NCI-H187 (cell line): ENCODE data around the gene THAP11.
A peak's percentile ranks its signal among the peaks of the same experiment; 100 is the strongest.
"Not testable (repeated sequence)": the region's sequence is repeated elsewhere in the genome, so short reads cannot be mapped to it uniquely, and the experiment has no call there.

Experiments used
- DNase-seq, 2 experiments: peaks; one replicate each; lab custom pipeline; 2025; lab: John Stamatoyannopoulos, UW

THAP11 gene

GRCh38 chr16:67862623-67863583 lies 20.8 kb downstream of the THAP11 start:
- no peak for DNase-seq

DNA sequence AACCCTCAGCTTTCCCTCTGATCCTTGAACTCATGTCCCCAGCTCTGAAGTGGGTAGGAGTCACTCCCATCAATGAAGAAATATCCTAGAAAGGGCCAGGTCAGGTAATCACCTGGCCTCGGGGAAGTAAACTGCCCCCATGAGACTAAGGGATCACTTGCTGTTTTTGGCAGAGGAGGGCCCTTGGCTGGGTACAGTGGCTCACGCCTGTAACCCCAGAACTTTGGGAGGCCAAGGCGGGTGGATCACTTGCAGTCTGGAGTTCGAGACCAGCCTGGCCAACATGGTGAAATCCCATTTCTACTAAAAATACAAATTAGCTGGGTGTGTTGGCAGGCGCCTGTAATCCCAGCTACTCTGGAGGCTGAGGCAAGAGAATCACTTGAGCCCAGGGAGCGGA lies 21.9 kb downstream of the THAP11 start:
- DNase-seq: not testable (repeated sequence)

GRCh38 chr16:67864594-67864993 lies 22.5 kb downstream of the THAP11 start:
- no peak for DNase-seq

- no peak for DNase-seq
Observed at GRCh38 chr16:67865318-67865717, 23.2 kb downstream of the THAP11 start.

DNA sequence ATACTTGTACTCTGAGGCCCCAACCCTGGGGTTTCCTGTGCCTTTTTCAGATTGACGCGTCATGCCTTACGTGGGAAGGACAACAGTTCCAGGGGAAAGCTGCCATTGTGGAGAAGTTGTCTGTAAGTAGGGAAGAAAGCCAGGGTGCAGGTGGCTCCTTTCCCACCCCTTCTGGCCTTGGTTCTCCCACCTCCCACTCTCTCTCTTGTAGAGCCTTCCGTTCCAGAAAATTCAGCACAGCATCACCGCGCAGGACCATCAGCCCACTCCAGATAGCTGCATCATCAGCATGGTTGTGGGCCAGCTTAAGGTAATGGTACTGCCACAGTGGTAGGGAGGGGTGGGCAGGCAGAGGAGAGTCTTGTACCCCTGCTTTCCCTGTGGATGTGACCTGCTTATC lies 26.2 kb downstream of the THAP11 start:
- DNase-seq: no peak

DNA sequence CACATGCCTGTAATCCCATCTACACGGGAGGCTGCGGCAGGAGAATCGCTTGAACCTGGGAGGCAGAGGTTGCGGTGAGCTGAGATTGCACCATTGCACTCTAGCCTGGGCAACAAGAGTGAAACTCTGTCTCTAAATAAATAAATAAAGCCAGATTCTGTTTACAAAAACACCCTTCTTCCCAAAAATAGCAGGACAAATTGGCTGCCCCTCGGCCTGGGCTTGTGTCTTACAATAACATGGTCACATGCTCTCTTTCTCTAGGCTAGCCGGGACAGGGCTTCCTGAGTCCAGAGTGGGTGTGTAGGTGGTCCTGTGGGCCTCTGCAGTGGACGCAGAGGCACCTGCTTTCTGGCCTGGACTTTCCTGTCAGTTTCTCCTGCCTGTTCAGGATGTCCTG lies 27.5 kb downstream of the THAP11 start:
- no peak for DNase-seq

- no peak for DNase-seq
Observed at GRCh38 chr16:67871256-67871655, 29.1 kb downstream of the THAP11 start.

GRCh38 chr16:67872131-67872630 lies 30.1 kb downstream of the THAP11 start:
- no peak for DNase-seq

- DNase-seq: peak in 1 of 2 experiments; percentile 11
Observed at GRCh38 chr16:67872631-67873434, 30.7 kb downstream of the THAP11 start, which contains the start of gene EDC4. TSS of gene EDC4 (plus strand) at chr16:67873052. CDS start at chr16:67873262, 210 bp downstream.

DNA sequence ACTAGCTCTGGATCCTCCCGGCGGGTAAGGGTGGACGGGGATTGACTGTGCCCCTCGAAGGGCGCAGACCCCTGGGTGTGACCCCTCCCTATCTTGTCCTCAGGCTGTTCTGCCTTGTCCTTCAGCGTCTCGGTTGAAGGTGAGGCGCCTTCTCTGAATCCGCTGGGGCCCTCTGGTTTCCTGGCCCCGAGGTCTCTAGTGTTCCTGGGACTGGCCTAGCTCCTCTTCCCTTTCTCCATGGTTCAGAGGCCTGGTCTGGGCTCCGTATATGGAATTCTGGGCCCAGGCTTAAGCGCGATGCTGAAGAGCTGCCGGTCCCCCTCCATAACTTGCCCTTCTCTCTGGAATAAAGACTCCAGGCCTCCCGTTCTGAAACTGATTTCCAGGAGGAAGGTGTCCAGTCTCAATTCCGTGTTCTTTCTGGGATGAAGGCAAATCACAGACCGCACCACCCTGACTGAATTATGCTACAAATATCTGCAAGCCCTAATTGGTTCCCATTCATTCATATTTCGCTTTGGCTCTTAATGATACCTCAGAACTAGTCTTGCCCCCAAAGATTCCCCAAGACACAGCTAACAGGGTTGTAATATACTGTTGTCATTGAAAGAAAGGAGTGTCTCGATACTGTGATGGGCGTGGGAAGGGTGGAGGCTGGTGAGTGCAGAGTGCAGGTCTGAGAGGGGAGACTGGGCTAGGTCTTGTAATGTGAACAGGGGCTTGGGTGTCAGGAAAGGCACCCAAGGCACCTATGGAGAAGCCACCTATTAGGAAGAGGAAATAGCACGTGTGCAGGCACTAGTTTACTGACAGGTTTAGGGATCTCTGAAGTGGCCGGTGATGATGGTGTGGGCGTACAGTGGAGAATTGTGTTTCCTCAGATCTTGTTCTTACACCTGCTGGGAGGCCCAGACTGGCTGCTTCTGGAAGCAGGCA lies 31.6 kb downstream of the THAP11 start:
- DNase-seq: no peak

DNA sequence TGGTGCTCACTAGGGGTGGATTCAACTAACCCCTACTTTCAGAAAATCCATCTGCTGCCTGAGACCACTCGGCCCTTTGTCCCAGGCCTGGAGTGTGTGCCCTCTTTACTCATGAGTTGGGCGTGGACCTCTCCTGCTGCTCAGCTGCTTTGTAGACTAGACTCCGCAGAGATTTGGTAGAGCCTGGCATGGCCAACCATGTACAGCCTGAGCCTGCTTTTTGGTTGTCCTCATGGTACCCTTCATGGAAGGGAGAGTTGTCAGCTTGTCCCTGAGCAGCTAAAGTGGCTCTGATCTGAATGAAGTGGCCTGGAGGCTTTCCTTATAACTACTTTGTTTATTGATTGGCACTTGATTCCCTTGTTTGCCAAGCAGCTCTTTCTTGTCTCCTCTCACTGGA lies 32.3 kb downstream of the THAP11 start:
- no peak for DNase-seq

- no peak for DNase-seq
Observed at GRCh38 chr16:67877064-67877463, 34.9 kb downstream of the THAP11 start.

GRCh38 chr16:67878232-67878631 lies 36.1 kb downstream of the THAP11 start:
- DNase-seq: no peak

DNA sequence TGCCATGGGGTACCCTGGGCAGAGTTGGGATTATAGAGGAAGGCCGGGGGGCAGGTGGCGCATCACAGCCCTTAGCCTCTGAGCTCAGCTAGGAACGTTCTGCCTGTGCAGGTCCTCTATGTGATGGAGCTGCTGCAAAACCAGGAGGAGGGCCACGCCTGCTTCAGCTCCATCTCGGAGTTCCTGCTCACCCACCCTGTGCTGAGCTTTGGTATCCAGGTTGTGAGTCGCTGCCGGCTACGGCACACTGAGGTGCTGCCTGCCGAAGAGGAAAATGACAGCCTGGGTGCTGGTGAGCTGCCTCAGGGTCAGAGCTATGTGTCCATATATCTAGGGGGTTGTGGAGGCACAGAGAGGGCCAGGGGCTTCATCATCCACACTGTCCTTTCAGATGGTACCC lies 36.7 kb downstream of the THAP11 start:
- no peak for DNase-seq

GRCh38 chr16:67879462-67879861 lies 37.3 kb downstream of the THAP11 start:
- no peak for DNase-seq

GRCh38 chr16:67879936-67880335 lies 37.8 kb downstream of the THAP11 start:
- DNase-seq: no peak

DNA sequence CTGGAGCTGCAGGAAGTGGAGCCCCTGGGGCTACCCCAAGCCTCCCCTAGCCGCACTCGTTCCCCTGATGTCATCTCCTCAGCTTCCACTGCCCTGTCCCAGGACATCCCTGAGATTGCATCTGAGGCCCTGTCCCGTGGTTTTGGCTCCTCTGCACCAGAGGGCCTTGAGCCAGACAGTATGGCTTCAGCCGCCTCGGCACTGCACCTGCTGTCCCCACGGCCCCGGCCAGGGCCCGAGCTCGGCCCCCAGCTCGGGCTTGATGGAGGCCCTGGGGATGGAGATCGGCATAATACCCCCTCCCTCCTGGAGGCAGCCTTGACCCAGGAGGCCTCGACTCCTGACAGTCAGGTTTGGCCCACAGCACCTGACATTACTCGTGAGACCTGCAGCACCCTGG lies 38.5 kb downstream of the THAP11 start:
- no peak for DNase-seq

DNA sequence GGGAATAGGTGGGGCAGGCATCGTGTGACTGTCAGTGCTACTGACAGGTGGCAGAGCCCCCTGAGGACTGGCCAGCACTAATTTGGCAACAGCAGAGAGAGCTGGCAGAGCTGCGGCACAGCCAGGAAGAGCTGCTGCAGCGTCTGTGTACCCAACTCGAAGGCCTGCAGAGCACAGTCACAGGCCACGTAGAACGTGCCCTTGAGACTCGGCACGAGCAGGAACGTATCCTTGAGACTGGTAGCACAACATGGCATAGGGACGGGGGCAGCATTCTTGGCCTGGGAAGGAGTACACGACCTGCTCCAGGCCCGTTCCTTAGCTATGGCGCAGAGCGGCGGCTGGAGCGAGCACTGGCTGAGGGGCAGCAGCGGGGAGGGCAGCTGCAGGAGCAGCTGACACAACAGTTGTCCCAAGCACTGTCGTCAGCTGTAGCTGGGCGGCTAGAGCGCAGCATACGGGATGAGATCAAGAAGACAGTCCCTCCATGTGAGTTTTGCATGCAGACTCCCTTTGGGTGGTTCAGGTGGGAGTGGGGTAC lies 39.6 kb downstream of the THAP11 start:
- no peak for DNase-seq

DNA sequence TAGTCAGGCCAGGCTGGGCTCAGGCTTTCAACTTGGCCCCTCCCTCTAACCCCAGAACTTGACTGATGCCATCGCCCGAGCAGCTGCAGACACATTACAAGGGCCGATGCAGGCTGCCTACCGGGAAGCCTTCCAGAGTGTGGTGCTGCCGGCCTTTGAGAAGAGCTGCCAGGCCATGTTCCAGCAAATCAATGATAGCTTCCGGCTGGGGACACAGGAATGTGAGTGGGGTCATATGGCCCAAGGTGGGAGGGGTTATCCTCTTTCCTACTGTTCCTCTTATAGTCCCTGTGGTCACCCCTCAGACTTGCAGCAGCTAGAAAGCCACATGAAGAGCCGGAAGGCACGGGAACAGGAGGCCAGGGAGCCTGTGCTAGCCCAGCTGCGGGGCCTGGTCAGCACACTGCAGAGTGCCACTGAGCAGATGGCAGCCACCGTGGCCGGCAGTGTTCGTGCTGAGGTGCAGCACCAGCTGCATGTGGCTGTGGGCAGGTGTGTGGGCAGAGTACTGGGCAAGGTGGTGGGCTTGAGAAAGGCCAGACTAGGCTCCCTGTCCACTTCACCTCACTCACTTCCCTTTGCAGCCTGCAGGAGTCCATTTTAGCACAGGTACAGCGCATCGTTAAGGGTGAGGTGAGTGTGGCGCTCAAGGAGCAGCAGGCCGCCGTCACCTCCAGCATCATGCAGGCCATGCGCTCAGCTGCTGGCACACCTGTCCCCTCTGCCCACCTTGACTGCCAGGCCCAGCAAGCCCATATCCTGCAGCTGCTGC lies 40.4 kb downstream of the THAP11 start:
- DNase-seq: no peak

- no peak for DNase-seq
Observed at GRCh38 chr16:67883146-67883871, 41.2 kb downstream of the THAP11 start.
